COLO668 (cell line): ENCODE measurements around the gene TUBGCP3.
"Not testable (repeated sequence)": the region's sequence is repeated elsewhere in the genome, so short reads cannot be mapped to it uniquely, and the experiment has no call there.

Experiments used
- DNase-seq: peaks from one replicate; lab custom pipeline; 2025; ENCODE audit not compliant: unreplicated experiment; lab: John Stamatoyannopoulos, UW

Gene TUBGCP3

DNA sequence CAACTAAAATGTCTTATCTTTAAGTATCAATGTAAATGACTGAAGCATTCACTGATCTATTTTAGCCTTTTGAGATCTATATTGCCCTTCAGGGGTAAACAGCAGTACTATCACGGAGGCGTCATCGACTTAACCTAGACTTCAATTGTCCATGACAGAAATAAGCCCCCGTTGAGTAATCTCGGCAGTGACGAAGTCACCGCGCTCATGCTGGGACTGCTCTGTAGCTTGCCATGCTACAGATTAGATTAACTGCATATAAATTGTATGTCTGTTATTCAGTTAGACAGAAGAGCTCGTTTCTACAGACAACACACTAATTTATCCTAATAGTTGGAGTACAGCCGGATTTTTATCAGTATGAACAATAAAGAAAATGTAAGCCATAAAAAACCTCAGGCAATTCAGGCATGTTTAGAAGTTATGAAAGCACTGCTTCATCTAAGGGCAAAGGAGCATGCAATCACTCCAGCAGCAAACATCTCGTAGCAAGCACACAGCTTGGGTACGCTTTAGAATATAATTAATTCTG lies 56.6 kb downstream of the TUBGCP3 start:
- DNase-seq = no peak

- no peak for DNase-seq
Measured at GRCh38 chr13:112530861-112531260, 57.1 kb downstream of the TUBGCP3 start.

DNA sequence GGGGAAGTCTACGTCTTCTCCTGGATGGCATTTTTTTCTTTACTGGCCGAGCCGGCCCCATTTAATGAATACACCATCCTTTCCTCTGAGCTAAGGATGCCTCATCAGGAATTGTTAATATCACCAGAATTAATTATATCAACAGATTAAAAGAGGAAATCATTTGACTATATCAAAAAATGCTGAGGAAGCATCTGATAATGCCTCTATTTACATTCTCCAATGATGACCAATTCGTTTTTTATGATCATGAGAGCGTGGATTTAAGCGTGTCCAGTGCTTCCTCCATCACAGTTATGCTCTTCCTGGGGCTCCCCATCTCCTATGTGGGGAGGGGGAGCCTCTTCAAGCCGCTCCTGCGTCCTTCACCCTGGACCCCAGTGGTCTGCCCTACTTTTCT lies 58.7 kb downstream of the TUBGCP3 start:
- DNase-seq = no peak

GRCh38 chr13:112526146-112526853 lies 61.7 kb downstream of the TUBGCP3 start:
- no peak for DNase-seq

GRCh38 chr13:112525356-112525945 lies 62.5 kb downstream of the TUBGCP3 start:
- DNase-seq = no peak

GRCh38 chr13:112522578-112522977 lies 65.4 kb downstream of the TUBGCP3 start:
- no peak for DNase-seq

DNA sequence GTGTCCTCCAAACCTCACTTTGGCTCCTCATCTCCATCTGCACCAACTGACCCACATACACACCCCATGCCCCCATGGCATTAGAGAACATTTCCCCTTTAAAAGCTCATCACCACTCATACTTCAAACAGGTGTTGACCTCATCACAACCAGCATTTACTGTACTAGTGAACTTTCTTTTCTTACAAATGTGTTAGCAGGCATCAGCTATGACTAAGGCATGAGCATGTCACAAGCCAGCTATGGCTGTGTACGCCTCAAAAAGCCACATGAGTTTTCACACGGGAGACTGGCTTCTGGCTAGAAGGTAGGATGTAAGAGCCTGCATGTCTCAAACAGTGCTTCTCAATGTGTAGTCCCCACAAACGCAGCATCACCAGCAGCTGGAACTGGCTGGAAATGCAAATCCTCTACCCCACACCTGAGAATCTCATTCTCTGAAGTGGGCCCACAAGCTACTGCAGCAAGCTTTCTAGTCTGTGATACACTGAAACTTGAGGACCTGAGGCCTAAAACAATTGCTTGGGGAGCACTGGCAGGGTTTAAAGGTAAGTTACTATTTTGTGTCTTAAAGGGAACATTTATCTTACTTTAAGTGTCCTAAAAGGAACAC lies 66.8 kb downstream of the TUBGCP3 start:
- no peak for DNase-seq

DNA sequence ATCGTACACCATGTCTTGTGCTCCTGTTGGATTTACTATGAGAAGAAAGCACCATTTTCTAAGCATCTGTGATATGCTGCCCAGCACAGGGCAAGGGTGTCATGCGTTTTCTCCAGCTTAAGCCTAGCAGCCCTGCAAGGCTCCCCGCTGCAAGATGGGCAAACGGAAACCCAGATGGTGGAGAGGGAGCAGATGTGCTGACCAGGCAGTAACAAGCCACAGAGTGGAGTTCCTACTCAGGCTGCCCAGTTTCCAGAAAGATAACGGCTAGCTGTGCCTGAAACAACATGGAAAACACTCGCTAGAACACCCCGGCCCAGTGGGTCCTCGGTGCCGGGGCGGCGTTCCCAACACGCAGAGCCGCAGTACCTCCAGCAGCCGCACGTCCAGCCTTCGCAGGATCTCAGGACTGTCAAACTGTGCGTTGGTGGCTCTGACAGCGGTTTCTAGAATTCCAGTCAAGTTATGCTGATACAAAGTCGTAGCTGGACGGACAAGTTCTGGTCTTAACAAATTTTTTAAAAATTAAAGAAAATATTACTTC lies 68.4 kb downstream of the TUBGCP3 start:
- no peak for DNase-seq

- DNase-seq = no peak
Measured at GRCh38 chr13:112516218-112516617, 71.7 kb downstream of the TUBGCP3 start.

DNA sequence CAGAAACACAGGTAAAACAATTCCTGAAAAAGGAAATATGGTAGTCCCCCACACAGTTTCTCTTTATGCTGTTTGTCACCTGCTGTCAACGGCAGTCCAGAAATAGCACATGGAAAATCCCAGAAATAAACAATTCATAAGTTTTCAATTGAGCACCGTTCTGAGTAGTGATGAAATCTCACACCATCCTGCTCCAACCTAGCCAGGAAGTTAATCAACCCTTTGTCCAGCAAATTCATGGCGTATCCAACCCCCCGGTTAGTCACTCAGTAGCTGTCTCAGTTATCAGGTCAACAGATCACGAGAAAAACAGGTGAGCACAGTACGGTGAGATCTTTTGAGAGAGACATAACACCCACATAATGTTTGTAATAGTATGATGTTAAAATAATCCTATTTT lies 74.2 kb downstream of the TUBGCP3 start:
- DNase-seq = no peak

DNA sequence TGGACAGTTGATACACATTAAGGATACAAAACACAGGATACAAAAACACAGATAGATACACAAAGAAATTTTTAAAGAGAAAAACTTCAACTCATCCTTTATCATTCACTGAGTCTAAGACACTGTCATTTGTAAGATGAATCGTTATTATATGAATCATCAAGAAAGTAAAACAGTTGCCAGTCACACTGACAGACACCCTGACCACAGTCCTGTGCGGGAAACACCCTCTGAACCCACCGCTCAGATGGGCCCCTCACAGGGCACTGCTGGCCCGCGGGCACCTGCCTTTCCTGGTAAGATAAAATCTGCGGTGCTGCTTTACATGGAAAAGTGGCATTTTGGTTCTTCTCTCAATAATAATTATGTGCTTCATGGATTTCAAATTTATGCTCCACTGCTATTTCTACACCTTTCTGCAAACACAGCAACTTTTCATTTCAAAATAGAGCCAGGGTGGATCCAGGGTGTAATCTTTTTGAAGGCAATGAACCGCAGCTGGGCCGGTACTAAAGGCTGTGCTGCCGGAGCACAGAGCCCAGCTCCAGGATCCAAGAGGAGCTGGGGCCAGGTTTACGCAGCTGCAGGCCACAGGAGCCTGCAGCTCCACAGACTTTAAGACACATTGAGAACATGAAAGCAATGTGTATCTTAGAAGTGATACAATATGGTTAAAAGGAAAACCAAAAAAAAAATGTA lies 76.8 kb downstream of the TUBGCP3 start:
- DNase-seq = no peak

GRCh38 chr13:112510002-112510780 lies 77.8 kb downstream of the TUBGCP3 start:
- DNase-seq = peak; percentile 50

GRCh38 chr13:112509190-112509589 lies 78.8 kb downstream of the TUBGCP3 start:
- no peak for DNase-seq

DNA sequence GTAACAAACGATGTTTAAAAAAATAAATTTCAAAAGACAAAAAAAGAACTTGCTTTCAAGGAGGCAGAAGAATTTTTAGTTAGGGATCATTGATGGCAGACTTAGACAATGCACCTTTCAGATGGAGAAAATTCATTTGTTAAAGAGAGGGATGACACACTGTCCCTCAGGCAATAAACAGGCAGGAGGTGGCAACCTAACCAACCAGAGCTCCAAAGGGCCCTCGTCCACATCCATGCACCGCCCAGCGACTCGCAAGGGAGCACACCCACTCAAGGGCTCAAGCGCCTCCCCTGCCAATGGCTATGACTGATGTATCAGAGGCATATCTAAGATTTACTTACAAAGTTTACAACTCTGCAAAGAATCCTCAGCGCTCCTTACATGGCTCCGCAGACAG lies 81.9 kb downstream of the TUBGCP3 start:
- DNase-seq = no peak

- DNase-seq = no peak
Measured at GRCh38 chr13:112496166-112496565, 91.8 kb downstream of the TUBGCP3 start.

DNA sequence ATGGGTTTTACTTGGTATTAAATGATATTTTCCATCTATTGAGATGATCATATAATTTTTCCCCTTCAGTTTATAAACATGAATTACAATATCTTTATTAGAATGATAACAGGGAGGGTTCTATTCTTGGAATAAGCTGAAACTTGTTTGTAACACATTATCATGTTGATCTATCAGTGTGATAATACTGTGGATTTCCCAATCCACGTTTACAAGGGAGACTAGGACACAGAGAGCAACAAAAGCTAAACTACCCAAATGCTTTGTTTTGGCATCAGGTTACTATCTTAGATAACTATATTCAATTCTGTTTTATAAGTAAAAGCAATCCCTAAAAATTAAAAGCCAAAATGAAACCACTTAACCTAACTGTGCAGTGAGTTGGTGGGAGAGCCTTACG lies 92.5 kb downstream of the TUBGCP3 start:
- DNase-seq = no peak

DNA sequence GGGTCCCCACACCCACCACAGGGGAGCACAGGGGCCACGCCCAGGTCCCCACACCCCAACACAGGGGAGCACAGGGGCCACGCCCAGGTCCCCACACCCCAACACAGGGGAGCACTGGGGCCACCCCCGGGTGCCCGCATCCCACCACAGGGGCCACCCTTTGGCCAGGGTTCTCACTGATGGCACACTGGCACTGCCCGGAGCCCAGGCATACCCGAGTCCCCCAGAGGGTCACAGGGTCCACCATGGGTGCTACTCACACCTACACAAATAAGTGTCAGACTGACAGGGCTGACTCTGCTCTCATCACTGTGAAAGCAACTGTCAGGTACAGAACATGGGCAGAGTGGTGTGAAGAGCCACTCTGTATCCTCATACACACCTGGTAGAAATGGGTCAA lies 98.8 kb downstream of the TUBGCP3 start:
- no peak for DNase-seq

- not testable (repeated sequence) for DNase-seq
Measured at GRCh38 chr13:112488343-112489050, 99.5 kb downstream of the TUBGCP3 start.

DNA sequence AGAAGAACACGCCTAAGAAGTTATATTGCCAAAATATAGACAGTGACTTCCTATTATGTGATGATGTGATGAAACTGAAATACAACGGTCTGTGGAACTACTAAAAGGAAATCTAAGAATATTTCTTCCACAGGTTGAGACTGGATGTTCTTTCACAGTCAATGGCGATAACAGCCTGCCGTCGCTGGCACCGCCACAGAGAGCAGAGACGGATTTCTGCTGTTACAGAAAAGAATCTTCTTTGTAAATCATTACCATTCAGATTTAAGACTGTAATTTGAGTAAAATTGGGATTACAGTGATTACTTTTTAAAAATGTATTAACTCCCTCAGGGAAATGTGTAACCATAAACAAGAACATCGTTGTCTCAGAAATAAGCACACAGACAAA lies 100.8 kb downstream of the TUBGCP3 start:
- DNase-seq = no peak
